ENCODE results near the gene NBPF3.

GRCh38 chr1:21530368-21531016 lies 90.6 kb downstream of the NBPF3 start:
- TF ChIP-seq, protein P1, sequence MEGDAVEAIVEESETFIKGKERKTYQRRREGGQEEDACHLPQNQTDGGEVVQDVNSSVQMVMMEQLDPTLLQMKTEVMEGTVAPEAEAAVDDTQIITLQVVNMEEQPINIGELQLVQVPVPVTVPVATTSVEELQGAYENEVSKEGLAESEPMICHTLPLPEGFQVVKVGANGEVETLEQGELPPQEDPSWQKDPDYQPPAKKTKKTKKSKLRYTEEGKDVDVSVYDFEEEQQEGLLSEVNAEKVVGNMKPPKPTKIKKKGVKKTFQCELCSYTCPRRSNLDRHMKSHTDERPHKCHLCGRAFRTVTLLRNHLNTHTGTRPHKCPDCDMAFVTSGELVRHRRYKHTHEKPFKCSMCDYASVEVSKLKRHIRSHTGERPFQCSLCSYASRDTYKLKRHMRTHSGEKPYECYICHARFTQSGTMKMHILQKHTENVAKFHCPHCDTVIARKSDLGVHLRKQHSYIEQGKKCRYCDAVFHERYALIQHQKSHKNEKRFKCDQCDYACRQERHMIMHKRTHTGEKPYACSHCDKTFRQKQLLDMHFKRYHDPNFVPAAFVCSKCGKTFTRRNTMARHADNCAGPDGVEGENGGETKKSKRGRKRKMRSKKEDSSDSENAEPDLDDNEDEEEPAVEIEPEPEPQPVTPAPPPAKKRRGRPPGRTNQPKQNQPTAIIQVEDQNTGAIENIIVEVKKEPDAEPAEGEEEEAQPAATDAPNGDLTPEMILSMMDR (IDR thresholded peaks at IDR 0.05), result no peak
- TF ChIP-seq POLR2A (IDR thresholded peaks at IDR 0.05; ENCODE audit: low read length) (no peak), RFX5 (IDR thresholded peaks at IDR 0.05) (no peak), MYC (IDR thresholded peaks at IDR 0.05; ENCODE audit: borderline replicate concordance, low read length) (no peak), NPAS2 (CRISPR knock-in tag; IDR thresholded peaks at IDR 0.05; ENCODE audit: borderline replicate concordance) (no peak), EP300 (IDR thresholded peaks at IDR 0.05) (no peak), RNF2 (IDR thresholded peaks at IDR 0.05; ENCODE audit: borderline replicate concordance, low read depth) (no peak), CBX8 (IDR thresholded peaks at IDR 0.05) (no peak), POLR2AphosphoS2 (conservative IDR thresholded peaks at IDR 0.05; ENCODE audit: low read length) (no peak), CEBPB (IDR thresholded peaks at IDR 0.05) (no peak), REST (IDR thresholded peaks at IDR 0.05) (no peak), CHD2 (IDR thresholded peaks at IDR 0.05; ENCODE audit: low read length, partially characterized antibody) (no peak), FOSL2 (IDR thresholded peaks at IDR 0.05) (no peak), FOSL2 (CRISPR knock-in tag; IDR thresholded peaks at IDR 0.05) (no peak)
- TF ChIP-seq, protein P2, sequence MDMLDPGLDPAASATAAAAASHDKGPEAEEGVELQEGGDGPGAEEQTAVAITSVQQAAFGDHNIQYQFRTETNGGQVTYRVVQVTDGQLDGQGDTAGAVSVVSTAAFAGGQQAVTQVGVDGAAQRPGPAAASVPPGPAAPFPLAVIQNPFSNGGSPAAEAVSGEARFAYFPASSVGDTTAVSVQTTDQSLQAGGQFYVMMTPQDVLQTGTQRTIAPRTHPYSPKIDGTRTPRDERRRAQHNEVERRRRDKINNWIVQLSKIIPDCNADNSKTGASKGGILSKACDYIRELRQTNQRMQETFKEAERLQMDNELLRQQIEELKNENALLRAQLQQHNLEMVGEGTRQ (IDR thresholded peaks at IDR 0.05), result no peak

Measured in A549 (cell line).